ENCODE results near the gene CFAP410. TPM values are rescaled to one million over a fixed set of nuclear protein-coding genes. Genes with fewer than 3 reads are reported as not detected.
A peak's percentile ranks its signal among the peaks of the same experiment; 100 is the strongest.

The CFAP410 gene
- total RNA-seq, 1 donor from 2014 or later = 15.2 TPM

- peaks cover 37% of the 10 kb centered on the region for H3K36me3 Mint-ChIP-seq (ENCODE audit: low read depth)
- H3K27me3 Mint-ChIP-seq (ENCODE audit: low read depth) = no peaks in the 10 kb centered on the region
Measured at GRCh38 chr21:44376606-44377005, 37.4 kb upstream of the CFAP410 start.

GRCh38 chr21:44375761-44376241, 36.6 kb upstream of the CFAP410 start:
- no peaks in the 10 kb centered on the region for H3K27me3 Mint-ChIP-seq (ENCODE audit: low read depth)
- no peak overlapping the region for H3K27ac Mint-ChIP-seq
- H3K36me3 Mint-ChIP-seq (ENCODE audit: low read depth) = peaks cover 35% of the 10 kb centered on the region
- H3K4me3 Mint-ChIP-seq (ENCODE audit: low read depth) = no peak overlapping the region
- intact Hi-C loops (cut with micrococcal nuclease) = no loop called here
- H3K9me3 Mint-ChIP-seq = peaks cover 5% of the 10 kb centered on the region
- peaks cover 19% of the 10 kb centered on the region for H3K4me1 Mint-ChIP-seq (ENCODE audit: low read depth)
- no peak for DNase-seq (ENCODE audit: low spot score)

More at GRCh38 chr21:44376606-44377005, 37.4 kb upstream of the CFAP410 start:
- Mint-ChIP-seq H3K9me3 (peaks cover 5% of the 10 kb centered on the region), H3K4me3 (ENCODE audit: low read depth) (no peak overlapping the region), H3K27ac (no peak overlapping the region), H3K4me1 (ENCODE audit: low read depth) (peaks cover 19% of the 10 kb centered on the region)
- DNase-seq (ENCODE audit: low spot score) = no peak
- intact Hi-C loops (cut with micrococcal nuclease) = no loop called here

GRCh38 chr21:44375281-44375651, 36.1 kb upstream of the CFAP410 start:
- peaks cover 5% of the 10 kb centered on the region for H3K9me3 Mint-ChIP-seq
- peaks cover 34% of the 10 kb centered on the region for H3K36me3 Mint-ChIP-seq (ENCODE audit: low read depth)
- no peaks in the 10 kb centered on the region for H3K27me3 Mint-ChIP-seq (ENCODE audit: low read depth)
- H3K27ac Mint-ChIP-seq = no peak overlapping the region
- DNase-seq (ENCODE audit: low spot score) = peak; percentile 36
- intact Hi-C loops (cut with micrococcal nuclease) = no loop called here
- H3K4me1 Mint-ChIP-seq (ENCODE audit: low read depth) = peaks cover 19% of the 10 kb centered on the region
- H3K4me3 Mint-ChIP-seq (ENCODE audit: low read depth) = no peak overlapping the region

- Mint-ChIP-seq H3K27me3 (ENCODE audit: low read depth) (no peaks in the 10 kb centered on the region), H3K36me3 (ENCODE audit: low read depth) (peaks cover 34% of the 10 kb centered on the region), H3K4me3 (ENCODE audit: low read depth) (no peak overlapping the region), H3K4me1 (ENCODE audit: low read depth) (peaks cover 19% of the 10 kb centered on the region), H3K9me3 (peaks cover 5% of the 10 kb centered on the region), H3K27ac (no peak overlapping the region)
- no peak for DNase-seq (ENCODE audit: low spot score)
- intact Hi-C loops (cut with micrococcal nuclease) = no loop called here
Measured at GRCh38 chr21:44374601-44375280, 35.6 kb upstream of the CFAP410 start.

- no peak for DNase-seq (ENCODE audit: low spot score)
- Mint-ChIP-seq H3K27me3 (ENCODE audit: low read depth) (no peaks in the 10 kb centered on the region), H3K36me3 (ENCODE audit: low read depth) (peaks cover 34% of the 10 kb centered on the region), H3K9me3 (peaks cover 5% of the 10 kb centered on the region), H3K4me3 (ENCODE audit: low read depth) (no peak overlapping the region), H3K27ac (no peak overlapping the region), H3K4me1 (ENCODE audit: low read depth) (peaks cover 19% of the 10 kb centered on the region)
- intact Hi-C loops (cut with micrococcal nuclease) = no loop called here
Measured at GRCh38 chr21:44372616-44373015, 33.4 kb upstream of the CFAP410 start.

DNA sequence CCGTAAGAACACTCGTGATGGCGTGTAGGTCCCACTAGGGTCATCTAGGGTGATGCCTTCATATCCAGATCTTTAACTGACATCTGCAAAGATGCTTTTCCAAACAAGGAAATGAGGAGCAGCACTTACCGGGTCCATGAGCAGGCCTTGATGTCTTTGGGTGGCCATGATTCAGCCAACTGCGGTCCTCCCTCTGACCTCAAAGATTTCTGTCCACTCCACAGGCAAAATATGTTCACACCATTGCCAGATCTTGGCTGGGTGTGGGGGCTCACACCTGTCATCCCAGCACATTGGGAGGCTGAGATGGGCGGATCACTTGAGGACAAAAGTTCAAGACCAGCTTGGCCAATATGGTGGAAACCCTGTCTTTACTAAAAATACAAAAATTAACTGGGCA, 32.4 kb upstream of the CFAP410 start:
- no peaks in the 10 kb centered on the region for H3K27me3 Mint-ChIP-seq (ENCODE audit: low read depth)
- H3K4me1 Mint-ChIP-seq (ENCODE audit: low read depth) = peaks cover 19% of the 10 kb centered on the region
- peaks cover 5% of the 10 kb centered on the region for H3K9me3 Mint-ChIP-seq
- H3K4me3 Mint-ChIP-seq (ENCODE audit: low read depth) = no peak overlapping the region
- H3K27ac Mint-ChIP-seq = no peak overlapping the region
- intact Hi-C loops (cut with micrococcal nuclease) = no loop called here
- peaks cover 34% of the 10 kb centered on the region for H3K36me3 Mint-ChIP-seq (ENCODE audit: low read depth)
- DNase-seq (ENCODE audit: low spot score) = no peak

DNA sequence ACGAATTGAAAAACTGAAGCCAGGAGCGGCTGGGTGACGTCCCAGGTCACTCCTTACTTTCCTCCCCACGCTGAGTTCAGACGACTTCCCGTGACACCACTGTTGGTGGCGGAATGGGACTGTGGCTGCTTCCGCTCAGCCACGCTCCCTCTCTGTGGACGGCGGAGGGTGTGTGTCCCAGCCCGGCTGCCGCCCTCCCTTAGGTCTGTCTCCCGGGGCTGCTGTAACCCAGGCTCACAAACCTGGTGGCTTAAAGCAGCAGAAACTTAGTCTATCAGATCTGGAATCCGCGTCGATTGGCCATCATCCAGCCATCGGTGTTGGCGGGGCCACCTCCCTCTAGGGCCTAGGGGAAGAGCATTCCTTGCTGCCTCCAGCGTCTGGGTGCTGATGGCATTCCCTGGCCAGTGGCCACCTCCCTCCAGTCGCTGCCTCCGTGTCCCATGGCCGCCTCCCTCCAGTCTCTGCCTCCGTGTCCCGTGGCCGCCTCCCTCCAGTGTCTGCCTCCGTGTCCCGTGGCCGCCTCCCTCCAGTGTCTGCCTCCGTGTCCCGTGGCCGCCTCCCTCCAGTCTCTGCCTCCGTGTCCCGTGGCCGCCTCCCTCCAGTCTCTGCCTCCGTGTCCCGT, 31.7 kb upstream of the CFAP410 start:
- DNase-seq (ENCODE audit: low spot score) = no peak
- H3K27ac Mint-ChIP-seq = no peak overlapping the region
- H3K36me3 Mint-ChIP-seq (ENCODE audit: low read depth) = peaks cover 31% of the 10 kb centered on the region
- intact Hi-C loops (cut with micrococcal nuclease) = no loop called here
- H3K4me3 Mint-ChIP-seq (ENCODE audit: low read depth) = no peak overlapping the region
- peaks cover 19% of the 10 kb centered on the region for H3K4me1 Mint-ChIP-seq (ENCODE audit: low read depth)
- H3K27me3 Mint-ChIP-seq (ENCODE audit: low read depth) = no peaks in the 10 kb centered on the region
- H3K9me3 Mint-ChIP-seq = peaks cover 5% of the 10 kb centered on the region

DNA sequence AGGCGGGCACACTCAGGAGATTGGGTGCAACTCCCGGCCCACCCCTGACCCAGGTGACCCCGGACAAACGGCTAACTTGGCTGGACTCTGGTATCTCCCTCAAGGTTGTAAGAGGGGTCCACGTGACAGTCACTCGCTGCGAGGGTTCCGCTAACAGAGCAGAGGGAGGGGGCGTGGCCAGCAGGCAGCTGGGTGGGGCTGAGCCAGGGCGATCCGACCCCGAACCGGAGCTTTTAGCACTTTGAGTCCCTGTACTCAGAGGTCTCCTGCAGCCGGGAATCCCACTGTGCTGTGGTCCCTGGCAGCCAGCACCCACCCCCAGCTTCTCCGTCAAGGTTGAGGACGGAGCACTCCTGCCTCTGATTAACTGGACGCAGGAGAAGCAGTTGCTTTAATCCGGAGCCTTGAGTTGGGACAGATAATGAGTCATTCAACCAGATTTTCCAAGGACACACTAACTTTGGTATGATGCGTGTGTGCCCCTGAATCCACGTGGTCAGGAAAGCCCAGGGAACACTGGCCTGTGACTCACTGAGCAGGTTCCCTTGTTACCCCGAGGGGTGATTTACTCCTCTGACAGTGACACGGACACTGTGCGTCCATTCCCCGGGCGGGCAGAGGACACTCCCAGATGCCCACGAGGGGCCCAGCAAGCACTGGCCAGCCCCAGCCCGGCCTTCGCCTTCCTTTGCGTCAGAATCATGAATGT, 31.0 kb upstream of the CFAP410 start:
- Mint-ChIP-seq H3K27ac (no peak overlapping the region), H3K36me3 (ENCODE audit: low read depth) (peaks cover 24% of the 10 kb centered on the region), H3K4me3 (ENCODE audit: low read depth) (no peak overlapping the region), H3K27me3 (ENCODE audit: low read depth) (no peaks in the 10 kb centered on the region), H3K4me1 (ENCODE audit: low read depth) (peaks cover 13% of the 10 kb centered on the region), H3K9me3 (peaks cover 3% of the 10 kb centered on the region)
- no peak for DNase-seq (ENCODE audit: low spot score)
- intact Hi-C loops (cut with micrococcal nuclease) = no loop called here

DNA sequence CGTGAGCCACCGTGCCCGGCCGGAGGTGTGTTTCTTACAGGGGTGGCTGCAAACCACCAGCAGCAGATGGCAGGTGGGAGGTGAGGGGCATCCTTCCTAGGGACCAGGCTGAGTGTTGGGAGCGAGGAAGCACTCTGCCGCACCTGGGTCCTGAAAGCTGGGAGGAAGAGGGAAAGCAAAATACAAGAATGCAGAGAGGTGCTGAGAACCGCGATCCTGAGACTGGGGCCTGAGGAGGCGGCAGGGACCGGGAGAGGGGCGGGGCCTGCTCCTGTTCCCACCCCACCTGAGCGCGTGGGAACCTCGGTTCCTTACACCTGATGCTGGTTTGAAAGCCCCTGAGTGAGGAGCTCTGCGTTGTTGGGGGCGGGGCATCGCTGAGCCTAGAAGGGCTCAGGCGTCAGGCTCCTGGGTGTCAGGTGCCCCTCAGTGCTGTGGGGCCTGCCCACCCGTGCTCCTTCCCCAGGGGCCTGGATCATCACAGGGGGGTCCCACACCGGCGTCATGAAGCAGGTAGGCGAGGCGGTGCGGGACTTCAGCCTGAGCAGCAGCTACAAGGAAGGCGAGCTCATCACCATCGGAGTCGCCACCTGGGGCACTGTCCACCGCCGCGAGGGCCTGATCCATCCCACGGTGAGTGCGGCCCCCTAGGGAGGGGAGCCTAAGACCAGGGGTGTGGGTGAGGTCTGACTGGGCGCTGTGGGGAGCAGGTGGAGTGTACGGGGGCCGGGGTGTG, 29.7 kb upstream of the CFAP410 start:
- Mint-ChIP-seq H3K4me1 (ENCODE audit: low read depth) (peaks cover 8% of the 10 kb centered on the region), H3K4me3 (ENCODE audit: low read depth) (no peak overlapping the region), H3K27ac (no peak overlapping the region), H3K9me3 (no peaks in the 10 kb centered on the region), H3K27me3 (ENCODE audit: low read depth) (no peaks in the 10 kb centered on the region), H3K36me3 (ENCODE audit: low read depth) (peaks cover 12% of the 10 kb centered on the region)
- intact Hi-C loops (cut with micrococcal nuclease) = no loop called here
- DNase-seq (ENCODE audit: low spot score) = no peak

DNA sequence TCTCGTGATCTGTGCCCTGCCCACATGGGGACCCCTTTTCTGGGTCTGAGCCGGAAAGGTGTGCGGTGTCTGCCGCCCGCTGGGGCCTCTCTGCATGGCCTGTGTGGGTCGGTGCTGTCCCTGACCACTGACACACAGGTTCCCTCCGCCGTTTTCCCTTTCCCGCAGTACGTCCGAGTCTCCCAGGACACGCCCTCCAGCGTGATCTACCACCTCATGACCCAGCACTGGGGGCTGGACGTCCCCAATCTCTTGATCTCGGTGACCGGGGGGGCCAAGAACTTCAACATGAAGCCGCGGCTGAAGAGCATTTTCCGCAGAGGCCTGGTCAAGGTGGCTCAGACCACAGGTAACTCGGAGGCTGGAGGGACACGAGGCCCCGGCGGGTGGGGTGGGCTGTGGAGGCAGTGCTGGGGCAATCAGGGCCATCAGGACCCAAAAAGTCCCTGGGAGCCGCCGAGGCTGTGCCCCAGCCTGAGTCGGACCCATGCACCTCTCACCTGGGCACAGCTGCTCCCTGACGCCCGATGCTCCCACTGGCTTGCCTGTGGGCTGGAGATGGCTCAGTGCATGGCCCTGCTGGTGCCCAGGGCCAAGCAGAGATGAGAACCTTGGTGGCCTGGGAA, 27.5 kb upstream of the CFAP410 start:
- H3K27ac Mint-ChIP-seq = no peak overlapping the region
- no peak for DNase-seq (ENCODE audit: low spot score)
- H3K4me1 Mint-ChIP-seq (ENCODE audit: low read depth) = no peaks in the 10 kb centered on the region
- H3K36me3 Mint-ChIP-seq (ENCODE audit: low read depth) = peaks cover 13% of the 10 kb centered on the region
- intact Hi-C loops (cut with micrococcal nuclease) = no loop called here
- H3K27me3 Mint-ChIP-seq (ENCODE audit: low read depth) = peaks cover 5% of the 10 kb centered on the region
- H3K4me3 Mint-ChIP-seq (ENCODE audit: low read depth) = no peak overlapping the region
- peaks cover 11% of the 10 kb centered on the region for H3K9me3 Mint-ChIP-seq

GRCh38 chr21:44365967-44366585, 26.9 kb upstream of the CFAP410 start:
- H3K36me3 Mint-ChIP-seq (ENCODE audit: low read depth) = peaks cover 9% of the 10 kb centered on the region
- H3K4me3 Mint-ChIP-seq (ENCODE audit: low read depth) = no peak overlapping the region
- H3K27ac Mint-ChIP-seq = no peak overlapping the region
- H3K27me3 Mint-ChIP-seq (ENCODE audit: low read depth) = peaks cover 5% of the 10 kb centered on the region
- no peaks in the 10 kb centered on the region for H3K4me1 Mint-ChIP-seq (ENCODE audit: low read depth)
- intact Hi-C loops (cut with micrococcal nuclease) = no loop called here
- peaks cover 11% of the 10 kb centered on the region for H3K9me3 Mint-ChIP-seq
- DNase-seq (ENCODE audit: low spot score) = no peak

Measured in activated T-helper 2 cell treated with anti-CD3 and anti-CD28 coated beads, Interferon-gamma antibody, Interleukin-2, Interleukin-4, amounts not matched to agents 10 μg/mL and 5 μg/mL and 100 μg/mL, durations not matched to agents 14 hours and 24 hours and 36 hours (primary cell).